Lower leg skin (tissue), 4 donors: ENCODE data around the gene BTBD1. TPM values are rescaled to one million over a fixed set of nuclear protein-coding genes. Genes with fewer than 3 reads are reported as not detected.
"Not testable (repeated sequence)": the region's sequence is repeated elsewhere in the genome, so short reads cannot be mapped to it uniquely, and the experiment has no call there.

Experiments
- DNase-seq, 2 donors: peaks; one replicate each; pipeline ENCODE4 v3.0.0-alpha.2; 2019; ENCODE audit warnings: low spot score in 2 of 2
- H3K4me3 ChIP-seq: fragments of 200-600 bp; sonication (generic); 2 replicates; pipeline ENCODE4 v1.5.1; 2017; ENCODE audit warnings: mild to moderate bottlenecking, low read depth; ENCODE audit not compliant: poor library complexity, severe bottlenecking
- CTCF ChIP-seq, 3 donors: fragments of 450-650 bp; IDR thresholded peaks; one replicate each; pipeline ENCODE4 v1.5.1; 2016; ENCODE audit warnings: antibody characterized with exemption in 3 of 3, mild to moderate bottlenecking in 3 of 3, moderate library complexity in 2 of 3
- POLR2A ChIP-seq, 2 donors: fragments of 450-650 bp; IDR thresholded peaks; one replicate each; pipeline ENCODE4 v1.6.1; 2016 to 2017; ENCODE audit warnings: antibody characterized with exemption in 2 of 2, mild to moderate bottlenecking in 1 of 2, moderate library complexity in 1 of 2
- WGBS, 2 donors: methylation state at CpG; one replicate each; pipeline ENCODE4 v1.1.5; 2018; 5-methylcytosine and 5-hydroxymethylcytosine counted together
- intact Hi-C: fragments of 100-400 bp; cut with DNase I; formaldehyde crosslinking; loops from one replicate; pipeline ENCODE4 v1.15.0; 2023; ENCODE audit warnings: low total_unique reads
- total RNA-seq, 4 donors: library from RNA; depleted of rRNA; stranded (reverse); fragments of >200 nt; gene quantifications; one replicate each; pipeline ENCODE4 v1.1.0, GENCODE V29; 2016

BTBD1 gene
- total RNA-seq, 4 donors from 2014 or later: 46.2 to 57.5 (median 50.8) TPM

DNA sequence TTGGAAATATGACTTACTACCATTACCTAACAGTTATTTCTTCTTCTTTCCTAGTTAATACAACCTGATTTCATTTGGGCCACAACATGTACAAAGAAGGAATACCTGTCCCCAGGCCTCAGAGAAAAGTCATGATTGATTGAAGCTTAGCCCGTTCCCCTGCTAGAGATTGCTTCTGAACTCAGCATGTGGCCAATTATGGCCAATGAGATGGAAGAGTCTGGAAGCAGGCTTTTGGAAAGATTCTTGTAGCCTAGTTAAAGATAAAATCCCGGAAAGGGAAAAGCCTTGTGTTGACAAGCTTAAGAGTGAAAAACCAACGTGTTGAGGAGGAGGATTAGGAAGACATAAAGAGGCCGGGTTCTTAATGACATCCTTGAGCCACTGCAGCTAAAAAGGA lies 23.4 kb upstream of the BTBD1 start:
- no peak overlapping the region for H3K4me3 ChIP-seq
- 49 to 62% methylated on average over 4 of the region's 4 CpGs for WGBS, 2 donors
- no peak for TF ChIP-seq POLR2A (IDR thresholded peaks at IDR 0.05)
- no peak for TF ChIP-seq CTCF (IDR thresholded peaks at IDR 0.05)
- DNase-seq: no peak
- intact Hi-C loops: no loop called here

DNA sequence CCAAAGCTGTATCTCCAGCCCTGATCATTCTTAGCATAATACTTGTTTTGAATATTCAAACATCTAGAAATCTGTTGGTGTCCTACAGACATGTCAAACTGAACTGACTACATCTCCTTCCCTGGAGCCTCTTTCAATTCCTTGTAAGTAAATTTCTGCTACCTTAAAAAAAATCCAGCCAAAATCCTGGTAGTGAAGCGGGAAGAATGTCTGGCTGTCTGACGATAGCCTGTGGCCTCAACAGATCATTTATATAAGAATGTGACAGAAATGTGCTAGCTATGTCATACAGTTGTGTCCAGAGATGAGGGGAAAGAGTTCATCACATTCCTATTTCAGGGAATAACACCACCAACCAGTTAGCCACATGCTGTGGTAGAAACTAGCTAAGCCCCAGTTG lies 21.8 kb upstream of the BTBD1 start:
- WGBS, 2 donors: 66 to 85% methylated on average over 2 of the region's 2 CpGs
- TF ChIP-seq CTCF (IDR thresholded peaks at IDR 0.05) (no peak), POLR2A (IDR thresholded peaks at IDR 0.05) (no peak)
- H3K4me3 ChIP-seq: no peak overlapping the region
- intact Hi-C loops: no loop called here
- no peak for DNase-seq

- WGBS, 2 donors: 55 to 65% methylated on average over 2 of the region's 2 CpGs
- H3K4me3 ChIP-seq: no peak overlapping the region
- intact Hi-C loops: no loop called here
- DNase-seq: no peak
- TF ChIP-seq CTCF (IDR thresholded peaks at IDR 0.05) (no peak), POLR2A (IDR thresholded peaks at IDR 0.05) (no peak)
Observed at GRCh38 chr15:83087576-83087975, 20.5 kb upstream of the BTBD1 start.

DNA sequence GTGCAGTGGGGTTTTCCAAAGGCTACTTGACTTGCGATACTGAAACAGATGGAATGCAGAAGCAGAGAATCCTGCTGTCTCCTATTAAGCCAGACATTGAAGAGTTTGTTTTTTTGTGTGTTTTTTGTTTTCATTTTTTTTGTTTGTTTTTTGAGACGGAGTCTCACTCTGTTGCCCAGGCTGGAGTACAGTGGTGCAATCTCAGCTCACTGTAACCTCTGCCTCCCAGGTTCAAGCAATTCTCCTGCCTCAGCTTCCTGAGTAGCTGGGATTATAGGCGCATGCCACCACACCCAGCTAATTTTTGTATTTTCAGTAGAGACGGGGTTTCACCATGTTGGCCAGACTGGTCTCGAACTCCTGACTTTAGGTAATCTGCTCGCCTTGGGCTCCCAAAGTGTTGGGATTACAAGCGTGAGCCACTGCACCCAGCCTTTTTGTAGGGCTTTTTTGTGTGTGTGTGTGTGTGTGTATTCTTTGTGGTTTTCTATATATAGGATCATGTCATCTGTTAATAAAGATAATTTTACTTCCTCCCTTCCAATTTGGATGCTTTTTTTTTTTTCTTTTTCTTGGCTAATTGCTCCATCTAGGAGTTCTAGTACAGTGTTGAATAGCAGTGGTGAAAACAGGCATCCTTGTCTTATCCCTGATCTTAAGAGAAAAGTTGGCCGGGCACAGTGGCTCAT lies 19.0 kb upstream of the BTBD1 start:
- DNase-seq: not testable (repeated sequence)

DNA sequence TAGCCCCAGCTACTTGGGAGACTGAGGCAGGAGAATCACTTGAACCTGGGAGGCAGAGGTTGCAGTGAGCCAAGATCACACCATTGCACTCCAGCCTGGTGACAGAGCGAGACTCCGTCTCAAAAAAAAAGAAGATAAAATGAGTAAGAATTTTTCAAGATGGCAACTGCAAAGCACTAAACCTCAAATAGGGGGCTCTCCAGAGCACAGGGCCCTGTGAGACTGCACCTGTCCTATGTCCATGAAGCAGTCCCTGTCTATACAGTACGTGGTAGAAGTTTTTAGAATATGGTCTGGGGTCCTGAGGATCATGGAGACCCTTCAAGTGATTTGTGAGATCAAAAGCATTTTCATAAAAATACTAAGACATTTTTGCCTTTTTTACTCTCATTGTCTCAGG lies 18.4 kb upstream of the BTBD1 start:
- intact Hi-C loops, H3K4me3 ChIP-seq, DNase-seq: not testable (repeated sequence)
- WGBS, 2 donors: 82 to 89% methylated on average over 3 of the region's 3 CpGs

More for the DNA sequence above, 19.0 kb upstream of the BTBD1 start:
- H3K4me3 ChIP-seq, intact Hi-C loops: not testable (repeated sequence)
- WGBS, 2 donors: 80 to 89% methylated on average over 8 of the region's 8 CpGs

DNA sequence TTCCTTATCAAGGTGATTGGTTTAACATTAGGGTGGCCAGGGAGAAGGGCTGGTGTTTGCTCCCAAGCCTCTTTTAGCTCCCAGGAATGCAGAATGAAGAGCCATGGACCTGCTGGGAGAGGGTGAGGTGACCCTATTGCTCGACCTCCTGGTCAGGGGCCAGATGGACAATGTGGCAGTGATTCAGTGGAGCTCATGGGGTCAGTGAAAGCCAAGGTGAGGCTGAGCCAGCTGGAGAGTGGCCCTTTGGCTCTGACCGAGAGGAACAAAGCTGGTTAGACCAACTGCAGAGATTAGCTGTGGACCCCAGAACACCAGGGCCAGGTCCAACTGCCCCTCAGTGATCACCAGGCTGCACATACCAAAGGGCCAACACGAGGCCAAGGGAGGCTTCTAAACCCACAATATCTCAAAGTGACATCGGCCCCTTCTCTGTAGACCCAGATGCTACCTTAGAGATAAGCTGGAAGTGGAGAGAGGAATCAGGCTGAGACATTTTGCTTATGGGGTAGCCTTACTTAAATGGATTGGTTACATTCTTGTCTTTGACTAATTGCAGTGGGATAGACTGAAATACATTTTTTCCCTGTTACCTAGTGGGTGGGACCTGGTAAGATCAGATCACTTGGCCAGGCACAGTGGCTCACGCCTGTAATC lies 15.8 kb upstream of the BTBD1 start:
- intact Hi-C loops: no loop called here
- TF ChIP-seq CTCF (IDR thresholded peaks at IDR 0.05) (no peak), POLR2A (IDR thresholded peaks at IDR 0.05) (no peak)
- no peak for DNase-seq
- no peak overlapping the region for H3K4me3 ChIP-seq
- 68 to 77% methylated on average over 5 of the region's 5 CpGs for WGBS, 2 donors
